Left lung (tissue), 10 donors: Measurements from ENCODE around the gene FBXO5. TPM values are rescaled to one million over a fixed set of nuclear protein-coding genes. Genes with fewer than 3 reads are reported as not detected.

Experiments
- ATAC-seq: fragments of 200-7000 bp; cut with Tn5 transposase; one replicate; pipeline ENCODE4 v1.9.1; 2020; ENCODE audit warnings: moderate library complexity
- DNase-seq, 4 donors: peaks; one replicate each; pipeline ENCODE4 v3.0.0-alpha.2; 2013 to 2020
- H3K27ac ChIP-seq, 2 donors: fragments of 200-600 bp; sonication (generic) in 1 of 2; one replicate each; pipeline versions ENCODE4 v1.5.0 to v1.8.0; 2020 to 2021
- H3K27me3 ChIP-seq, 2 donors: fragments of 200-600 bp; sonication (generic) in 1 of 2; one replicate each; pipeline versions ENCODE4 v1.5.0 to v1.8.0; 2020 to 2021
- H3K36me3 ChIP-seq, 2 donors: fragments of 200-600 bp; sonication (generic) in 1 of 2; one replicate each; pipeline versions ENCODE4 v1.5.0 to v1.8.0; 2020 to 2021
- H3K4me1 ChIP-seq, 2 donors: fragments of 200-600 bp; one replicate each; pipeline ENCODE4 v1.8.0; 2021
- H3K4me3 ChIP-seq, 2 donors: fragments of 200-600 bp; sonication (generic) in 1 of 2; one replicate each; pipeline versions ENCODE4 v1.5.0 to v1.8.0; 2020 to 2021; ENCODE audit warnings: mild to moderate bottlenecking in 1 of 2
- H3K9me3 ChIP-seq, 2 donors: fragments of 200-600 bp; sonication (generic) in 1 of 2; one replicate each; pipeline versions ENCODE4 v1.5.0 to v1.8.0; 2020 to 2021
- intact Hi-C, 2 donors: fragments of 100-400 bp; cut with DNase I; formaldehyde crosslinking; loops; one replicate each; pipeline versions ENCODE4 v1.11.2 to v1.14.2; 2022
- polyA plus RNA-seq, 6 donors: library from polyadenylated mRNA; unstranded; fragments of 120-200 nt; gene quantifications; one replicate each; pipeline ENCODE4 v1.2.1, GENCODE V29; 2013; ENCODE audit not compliant: insufficient read length in 6 of 6
- total RNA-seq, 2 donors: library from RNA; stranded (reverse); fragmentation: NEBNext Ultra II Directional; extraction: Animal tissue kit (Norgen Biotek cat#: 25700); gene quantifications; one replicate each; pipeline ENCODE4 v1.2.1, GENCODE V29; 2021
- TF ChIP-seq, protein P1 (sequence below), 2 donors: fragments of 200-600 bp; sonication (generic) in 1 of 2; IDR thresholded peaks; one replicate each; pipeline versions ENCODE4 v1.5.0 to v1.8.0; 2021; ENCODE audit warnings: antibody characterized with exemption in 2 of 2
- donor health status: DM: no; HTN: yes; CAD: no.
- donor health status: DM: no; HTN: no; CAD: no.

FBXO5 gene
- total and polyA plus RNA-seq, 8 donors = 6.4 to 38.2 (median 25.0) TPM

- H3K36me3 ChIP-seq = no peaks in the 10 kb centered on the region
- intact Hi-C loops = no loop called here
- peaks cover 0 to 20% of the 10 kb centered on the region in 2 donors for H3K27me3 ChIP-seq
- DNase-seq = peak in 2 of 4 donors; percentile 8 to 23
- H3K4me1 ChIP-seq = no peaks in the 10 kb centered on the region
- no peak overlapping the region for H3K4me3 ChIP-seq
- TF ChIP-seq, protein P1, sequence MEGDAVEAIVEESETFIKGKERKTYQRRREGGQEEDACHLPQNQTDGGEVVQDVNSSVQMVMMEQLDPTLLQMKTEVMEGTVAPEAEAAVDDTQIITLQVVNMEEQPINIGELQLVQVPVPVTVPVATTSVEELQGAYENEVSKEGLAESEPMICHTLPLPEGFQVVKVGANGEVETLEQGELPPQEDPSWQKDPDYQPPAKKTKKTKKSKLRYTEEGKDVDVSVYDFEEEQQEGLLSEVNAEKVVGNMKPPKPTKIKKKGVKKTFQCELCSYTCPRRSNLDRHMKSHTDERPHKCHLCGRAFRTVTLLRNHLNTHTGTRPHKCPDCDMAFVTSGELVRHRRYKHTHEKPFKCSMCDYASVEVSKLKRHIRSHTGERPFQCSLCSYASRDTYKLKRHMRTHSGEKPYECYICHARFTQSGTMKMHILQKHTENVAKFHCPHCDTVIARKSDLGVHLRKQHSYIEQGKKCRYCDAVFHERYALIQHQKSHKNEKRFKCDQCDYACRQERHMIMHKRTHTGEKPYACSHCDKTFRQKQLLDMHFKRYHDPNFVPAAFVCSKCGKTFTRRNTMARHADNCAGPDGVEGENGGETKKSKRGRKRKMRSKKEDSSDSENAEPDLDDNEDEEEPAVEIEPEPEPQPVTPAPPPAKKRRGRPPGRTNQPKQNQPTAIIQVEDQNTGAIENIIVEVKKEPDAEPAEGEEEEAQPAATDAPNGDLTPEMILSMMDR (IDR thresholded peaks at IDR 0.05) = peak; percentile 29 to 31
- H3K27ac ChIP-seq = no peak overlapping the region
- peak; percentile 49 for ATAC-seq
- H3K9me3 ChIP-seq = no peaks in the 10 kb centered on the region
Measured at GRCh38 chr6:152952866-152953509, 29.9 kb downstream of the FBXO5 start.

DNA sequence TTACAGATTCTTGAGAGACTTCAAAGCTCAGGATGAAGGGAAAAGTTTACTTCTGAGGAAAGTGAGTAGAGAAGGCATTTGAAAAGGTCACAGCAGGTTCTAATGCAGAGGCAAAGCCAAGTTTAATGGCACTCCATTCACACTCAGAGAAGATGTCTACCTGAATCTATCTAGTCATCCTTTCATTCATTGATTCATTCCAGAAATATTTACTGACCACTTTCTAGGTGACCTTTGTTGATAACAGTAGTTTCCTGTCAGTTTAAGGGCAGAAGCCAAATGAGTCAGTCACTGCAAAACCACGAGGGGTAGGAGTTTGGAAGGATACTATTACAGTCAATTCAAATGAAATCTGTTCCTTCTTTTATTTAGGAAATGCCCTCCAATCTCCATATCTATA is 30.8 kb downstream of the FBXO5 start:
- DNase-seq (no peak), ATAC-seq (no peak)
- no peaks in the 10 kb centered on the region for H3K36me3 ChIP-seq
- intact Hi-C loops = no loop called here
- no peaks in the 10 kb centered on the region for H3K9me3 ChIP-seq
- H3K4me3 ChIP-seq = no peak overlapping the region
- H3K27me3 ChIP-seq = peaks cover 0 to 25% of the 10 kb centered on the region in 2 donors
- TF ChIP-seq, protein P1 (IDR thresholded peaks at IDR 0.05) = no peak
- H3K27ac ChIP-seq = no peak overlapping the region
- H3K4me1 ChIP-seq = no peaks in the 10 kb centered on the region

DNA sequence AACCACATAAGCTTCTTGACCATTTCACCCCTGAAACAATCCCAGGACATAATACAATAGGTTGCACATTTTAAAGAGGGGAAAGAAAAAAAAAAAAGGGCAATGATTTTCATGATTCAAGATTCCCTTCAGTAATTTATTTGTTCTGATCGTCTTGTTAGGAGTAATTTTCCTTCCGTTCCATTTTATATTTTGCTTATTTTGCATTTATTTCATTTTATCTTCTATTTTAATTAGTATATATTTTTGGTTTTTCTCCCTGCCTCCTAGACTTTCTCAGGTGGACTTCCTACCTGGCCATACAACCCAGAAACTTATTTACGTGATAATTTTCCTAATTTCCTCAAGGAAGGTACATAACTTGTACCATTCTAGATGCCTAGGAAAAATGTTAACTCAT is 32.6 kb downstream of the FBXO5 start:
- H3K27me3 ChIP-seq = peaks cover 0 to 25% of the 10 kb centered on the region in 2 donors
- TF ChIP-seq, protein P1 (IDR thresholded peaks at IDR 0.05) = no peak
- H3K9me3 ChIP-seq = no peaks in the 10 kb centered on the region
- DNase-seq (no peak), ATAC-seq (no peak)
- H3K4me1 ChIP-seq = no peaks in the 10 kb centered on the region
- H3K4me3 ChIP-seq = no peak overlapping the region
- no peak overlapping the region for H3K27ac ChIP-seq
- intact Hi-C loops = no loop called here
- no peaks in the 10 kb centered on the region for H3K36me3 ChIP-seq

GRCh38 chr6:152948150-152948768 is 34.6 kb downstream of the FBXO5 start:
- Histone ChIP-seq H3K36me3 (no peaks in the 10 kb centered on the region), H3K27ac (no peak overlapping the region), H3K4me3 (no peak overlapping the region), H3K4me1 (no peaks in the 10 kb centered on the region), H3K27me3 (peaks cover 0 to 25% of the 10 kb centered on the region in 2 donors), H3K9me3 (no peaks in the 10 kb centered on the region)
- ATAC-seq = peak; percentile 83
- TF ChIP-seq, protein P1 (IDR thresholded peaks at IDR 0.05) = peak; percentile 40 to 51
- peak in 2 of 4 donors; percentile 31 to 44 for DNase-seq
- intact Hi-C loops = loop anchor here in 1 of 2 donors (5.0 kb wide), 1 partner anchor 86 kb away; no protein-coding TSS in a partner anchor

DNA sequence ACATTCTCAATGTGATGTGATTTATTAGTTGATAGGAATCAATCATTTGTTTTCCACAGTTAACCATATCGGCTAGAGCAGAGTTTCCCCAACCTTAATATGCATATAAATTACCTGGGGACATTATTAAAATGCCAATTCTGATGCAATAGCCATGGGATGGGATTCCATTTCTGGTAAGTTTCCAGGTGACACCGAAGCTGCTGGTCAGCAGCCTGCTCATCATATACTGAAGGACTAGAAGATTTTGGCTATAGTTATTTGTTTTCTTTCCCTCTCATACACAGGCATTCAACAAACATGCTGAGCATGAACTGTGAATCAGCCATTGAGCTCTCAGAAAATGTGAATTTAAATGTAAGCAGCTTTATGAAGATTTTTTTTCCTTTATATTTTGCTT is 35.8 kb downstream of the FBXO5 start:
- Histone ChIP-seq H3K4me1 (no peaks in the 10 kb centered on the region), H3K27me3 (peaks cover 0 to 25% of the 10 kb centered on the region in 2 donors), H3K27ac (no peak overlapping the region), H3K36me3 (no peaks in the 10 kb centered on the region), H3K9me3 (no peaks in the 10 kb centered on the region), H3K4me3 (no peak overlapping the region)
- intact Hi-C loops = loop anchor here in 1 of 2 donors (5.0 kb wide), 1 partner anchor 85 kb away; no protein-coding TSS in a partner anchor
- TF ChIP-seq, protein P1 (IDR thresholded peaks at IDR 0.05) = no peak
- no peak for DNase-seq
- ATAC-seq = no peak
